VCaP (cell line): ENCODE data around the gene RAB36.

ENCODE experiments used
- H3K27ac ChIP-seq: fragments of 450-650 bp; 2 replicates; pipeline ENCODE4 v1.5.1; 2017
- CTCF ChIP-seq: fragments of 450-650 bp; conservative IDR thresholded peaks from 2 replicates; pipeline ENCODE4 v1.5.1; 2017; ENCODE audit warnings: mild to moderate bottlenecking, moderate library complexity

RAB36 gene

GRCh38 chr22:23144932-23145877 is at the start of gene RAB36:
Gene RAB36 (plus strand): TSS chr22:23145477. CDS start chr22:23146617, 1,140 bp downstream.
- no peak for TF ChIP-seq CTCF
- peak within 1 kb of the TSS; percentile 99 for H3K27ac ChIP-seq

GRCh38 chr22:23095733-23096342 is 49.4 kb upstream of the RAB36 start:
- no peak for TF ChIP-seq CTCF
- H3K27ac ChIP-seq = no peak overlapping the region

- H3K27ac ChIP-seq = peak overlapping the region; percentile 53; the same call in 1 of the 2 replicates
- no peak for TF ChIP-seq CTCF
Measured at GRCh38 chr22:23097412-23098229, 47.7 kb upstream of the RAB36 start.

- H3K27ac ChIP-seq = peak overlapping the region; percentile 53
- TF ChIP-seq CTCF = no peak
Measured at GRCh38 chr22:23098230-23098705, 47.0 kb upstream of the RAB36 start.

- peak overlapping the region; percentile 53 for H3K27ac ChIP-seq
- TF ChIP-seq CTCF = no peak
Measured at GRCh38 chr22:23098718-23099530, 46.4 kb upstream of the RAB36 start.

- peak overlapping the region; percentile 53; the same call in 1 of the 2 replicates for H3K27ac ChIP-seq
- TF ChIP-seq CTCF = no peak
Measured at GRCh38 chr22:23099531-23099804, 45.8 kb upstream of the RAB36 start.
